Type B pancreatic cell (in vitro differentiated cells): ENCODE data around the gene SLC6A7. TPM values are rescaled to one million over a fixed set of nuclear protein-coding genes. Genes with fewer than 3 reads are reported as not detected.
A peak's percentile ranks its signal among the peaks of the same experiment; 100 is the strongest.

Source experiments
- DNase-seq: peaks from one replicate; pipeline ENCODE4 v3.0.0; 2021; ENCODE audit warnings: mixed read lengths; ENCODE audit not compliant: unreplicated experiment; ENCODE audit errors: extremely low spot score
- H3K27ac Mint-ChIP-seq: 2 replicates; pipeline ENCODE4 v1.8.0; 2021; ENCODE audit warnings: mild to moderate bottlenecking, mixed read lengths
- H3K27me3 Mint-ChIP-seq: 2 replicates; pipeline ENCODE4 v1.8.0; 2021; ENCODE audit warnings: mixed read lengths
- H3K36me3 Mint-ChIP-seq: 2 replicates; pipeline ENCODE4 v1.8.0; 2021; ENCODE audit warnings: mixed read lengths
- H3K4me1 Mint-ChIP-seq: one replicate; pipeline ENCODE4 v1.8.0; 2021; ENCODE audit warnings: mixed read lengths; ENCODE audit not compliant: unreplicated experiment
- H3K4me3 Mint-ChIP-seq: 2 replicates; pipeline ENCODE4 v1.8.0; 2021; ENCODE audit warnings: mild to moderate bottlenecking, mixed read lengths
- H3K9me3 Mint-ChIP-seq: 2 replicates; pipeline ENCODE4 v1.8.0; 2021; ENCODE audit warnings: mixed read lengths
- CTCF ChIP-seq: fragments of 200-600 bp; sonication (generic); conservative IDR thresholded peaks from 2 replicates; pipeline ENCODE4 v1.5.0; 2021; ENCODE audit warnings: antibody characterized with exemption, mild to moderate bottlenecking
- total RNA-seq: library from RNA; stranded (reverse); gene quantifications from 2 replicates; pipeline ENCODE4 v1.2.1, GENCODE V29; 2021; ENCODE audit warnings: low replicate concordance

Gene SLC6A7
- total RNA-seq, 1 donor from 2014 or later: 0.10 TPM

GRCh38 chr5:150172145-150172544 is 17.7 kb upstream of the SLC6A7 start:
- H3K36me3 Mint-ChIP-seq: no peaks in the 10 kb centered on the region
- H3K27ac Mint-ChIP-seq: no peak overlapping the region
- DNase-seq: no peak
- H3K4me3 Mint-ChIP-seq: no peak overlapping the region
- no peaks in the 10 kb centered on the region for H3K9me3 Mint-ChIP-seq
- peaks cover 39% of the 10 kb centered on the region for H3K27me3 Mint-ChIP-seq
- H3K4me1 Mint-ChIP-seq: peaks cover 30% of the 10 kb centered on the region
- TF ChIP-seq CTCF: no peak

- no peak for DNase-seq
- no peak for TF ChIP-seq CTCF
- no peak overlapping the region for H3K27ac Mint-ChIP-seq
- H3K4me1 Mint-ChIP-seq: peaks cover 27% of the 10 kb centered on the region
- no peak overlapping the region for H3K4me3 Mint-ChIP-seq
- peaks cover 36% of the 10 kb centered on the region for H3K27me3 Mint-ChIP-seq
- H3K9me3 Mint-ChIP-seq: no peaks in the 10 kb centered on the region
- no peaks in the 10 kb centered on the region for H3K36me3 Mint-ChIP-seq
Observed at GRCh38 chr5:150172556-150172955, 17.3 kb upstream of the SLC6A7 start.

- H3K4me3 Mint-ChIP-seq: peak overlapping the region; percentile 7
- H3K9me3 Mint-ChIP-seq: no peaks in the 10 kb centered on the region
- H3K27ac Mint-ChIP-seq: peak overlapping the region; percentile 44
- H3K36me3 Mint-ChIP-seq: no peaks in the 10 kb centered on the region
- peaks cover 24% of the 10 kb centered on the region for H3K4me1 Mint-ChIP-seq
- H3K27me3 Mint-ChIP-seq: peaks cover 30% of the 10 kb centered on the region
- no peak for DNase-seq
- no peak for TF ChIP-seq CTCF
Observed at GRCh38 chr5:150173161-150173560, 16.7 kb upstream of the SLC6A7 start.

GRCh38 chr5:150174285-150174684 is 15.6 kb upstream of the SLC6A7 start:
- no peak for TF ChIP-seq CTCF
- peaks cover 20% of the 10 kb centered on the region for H3K27me3 Mint-ChIP-seq
- no peaks in the 10 kb centered on the region for H3K36me3 Mint-ChIP-seq
- no peak for DNase-seq
- H3K27ac Mint-ChIP-seq: no peak overlapping the region
- no peak overlapping the region for H3K4me3 Mint-ChIP-seq
- H3K4me1 Mint-ChIP-seq: peaks cover 15% of the 10 kb centered on the region
- H3K9me3 Mint-ChIP-seq: no peaks in the 10 kb centered on the region

- Mint-ChIP-seq H3K27ac (no peak overlapping the region), H3K4me1 (peaks cover 15% of the 10 kb centered on the region), H3K27me3 (peaks cover 13% of the 10 kb centered on the region), H3K36me3 (no peaks in the 10 kb centered on the region), H3K9me3 (no peaks in the 10 kb centered on the region), H3K4me3 (no peak overlapping the region)
- no peak for TF ChIP-seq CTCF
- no peak for DNase-seq
Observed at GRCh38 chr5:150175076-150175475, 14.8 kb upstream of the SLC6A7 start.

GRCh38 chr5:150175536-150175935 is 14.3 kb upstream of the SLC6A7 start:
- peak; percentile 68 for TF ChIP-seq CTCF
- Mint-ChIP-seq H3K9me3 (no peaks in the 10 kb centered on the region), H3K4me3 (no peak overlapping the region), H3K4me1 (peaks cover 15% of the 10 kb centered on the region), H3K27me3 (peaks cover 9% of the 10 kb centered on the region), H3K27ac (no peak overlapping the region), H3K36me3 (no peaks in the 10 kb centered on the region)
- DNase-seq: no peak
